ENCODE measurements around the gene VRTN.

GRCh38 chr14:74394549-74394948 lies 46.3 kb downstream of the VRTN start:
- no peak for TF ChIP-seq RAD21 (conservative IDR thresholded peaks at IDR 0.05)
- no peak for TF ChIP-seq MXI1 (conservative IDR thresholded peaks at IDR 0.05; ENCODE audit: poor library complexity, severe bottlenecking)
